NCI-H146 (cell line): ENCODE measurements around the gene MIER2.
"Not testable (repeated sequence)": the region's sequence is repeated elsewhere in the genome, so short reads cannot be mapped to it uniquely, and the experiment has no call there.

Experiments used
- DNase-seq: peaks from one replicate; lab custom pipeline; 2025; lab: John Stamatoyannopoulos, UW

The MIER2 gene

DNA sequence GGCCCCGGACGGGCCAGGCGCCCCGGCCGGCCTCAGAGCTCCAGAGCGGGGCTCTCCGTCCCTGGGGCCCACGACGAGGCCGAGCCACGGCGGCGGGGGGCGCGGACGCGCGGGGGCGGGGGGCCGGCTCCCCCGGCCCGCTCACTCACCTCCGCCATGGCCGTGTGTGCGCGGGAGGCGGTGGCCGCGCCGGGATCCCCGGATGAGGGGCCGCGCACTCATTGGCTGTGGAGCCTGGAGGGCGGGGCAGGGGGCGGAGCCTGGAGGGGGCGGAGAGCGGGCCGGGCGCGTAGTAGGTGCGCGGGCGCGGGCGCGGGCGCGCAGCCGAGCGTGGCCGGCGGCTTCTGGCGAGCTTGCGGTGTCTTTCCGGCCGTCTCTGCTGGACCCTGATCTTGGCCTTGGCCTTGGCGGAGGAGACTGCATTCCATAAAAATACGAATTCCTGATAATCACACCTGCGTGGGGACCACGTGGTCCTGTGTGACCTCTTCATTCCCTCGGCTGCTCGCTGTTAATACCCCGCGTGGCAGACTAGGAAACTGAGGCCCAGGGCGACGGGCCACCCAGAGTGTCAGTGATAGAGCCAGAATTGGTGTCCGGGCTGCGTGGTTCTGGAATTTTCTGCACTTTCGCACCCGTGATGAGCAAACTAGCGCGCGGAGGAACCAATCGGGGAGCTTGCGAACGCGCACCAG lies at the start of gene MIER2:
TSS of gene MIER2 (minus strand) at position 172 of the 695 bp plus-strand sequence. CDS start at position 158, 14 bp downstream.
- DNase-seq = peak; percentile 58

- not testable (repeated sequence) for DNase-seq
These were observed 49.0 kb upstream of the MIER2 start for GRCh38 chr19:393560-393959.

DNA sequence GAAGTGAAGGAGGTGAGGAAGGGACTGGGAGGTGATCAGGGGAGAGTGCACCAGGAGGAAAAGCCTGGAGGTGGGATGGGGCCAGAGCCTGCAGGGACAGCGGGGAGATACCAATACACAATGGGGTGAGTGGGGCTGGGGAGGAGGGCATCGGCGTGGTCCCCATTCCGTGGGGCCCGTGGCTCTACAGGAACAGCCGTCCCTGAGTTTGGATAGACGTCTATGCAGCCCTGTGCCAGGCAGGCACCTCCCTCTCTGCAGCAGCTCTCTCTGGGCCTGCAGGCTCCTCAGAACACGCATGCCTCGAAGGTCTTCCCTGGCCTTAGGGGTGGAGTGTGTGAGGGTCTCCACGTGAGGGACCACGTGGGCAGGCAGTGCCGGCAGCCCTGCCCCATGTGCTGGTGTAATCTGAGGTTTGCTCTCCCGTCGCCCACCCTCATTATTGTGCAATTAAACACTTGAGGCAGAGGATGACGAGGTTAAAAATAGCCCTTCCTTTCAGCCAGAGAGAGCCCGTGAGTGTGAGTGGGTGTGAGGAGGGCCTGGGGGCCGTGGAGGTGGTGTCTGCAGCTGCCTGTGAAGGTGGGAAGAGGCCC lies 47.9 kb upstream of the MIER2 start:
- DNase-seq = no peak

- no peak for DNase-seq
These were observed 47.3 kb upstream of the MIER2 start for GRCh38 chr19:391726-392374.

- DNase-seq = no peak
These were observed 46.6 kb upstream of the MIER2 start for GRCh38 chr19:391207-391557.

DNA sequence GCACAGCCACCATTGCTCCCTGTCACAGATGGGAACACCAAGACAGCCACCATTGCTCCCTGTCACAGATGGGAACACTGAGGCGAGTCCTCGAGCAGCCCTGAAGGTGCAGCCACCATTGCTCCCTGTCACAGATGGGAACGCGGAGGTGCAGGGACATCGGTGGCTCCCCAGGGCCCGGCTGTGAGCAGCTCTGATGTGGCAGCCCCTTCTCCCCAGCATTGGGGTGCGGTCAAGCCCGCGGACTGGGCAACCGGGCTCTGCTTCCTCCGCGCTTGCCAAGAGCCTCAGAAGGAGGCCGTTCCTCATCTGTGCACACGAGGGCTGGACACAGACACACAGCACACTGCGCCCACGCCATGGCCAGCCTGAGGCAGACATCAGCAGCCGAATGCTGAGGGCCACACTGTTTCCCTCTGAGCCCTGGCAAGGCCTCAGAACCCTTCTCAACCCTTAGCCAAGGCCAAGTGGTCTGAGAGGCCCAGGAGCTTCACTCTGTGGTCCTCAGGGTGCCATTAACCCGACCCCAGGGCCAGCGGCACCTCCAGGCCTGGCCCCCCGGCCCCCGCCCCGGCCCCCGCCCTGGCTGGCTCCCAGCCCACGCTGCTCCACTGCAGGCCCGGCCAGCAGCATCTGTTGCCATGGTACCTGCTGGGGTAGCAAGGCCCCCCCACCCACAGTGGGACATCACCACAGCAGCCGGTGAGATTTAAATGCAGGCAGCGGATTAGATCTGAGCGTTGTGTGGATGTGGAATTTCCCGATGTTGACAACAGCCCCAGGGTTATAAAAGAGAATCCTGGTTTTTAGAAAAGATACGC lies 46.0 kb upstream of the MIER2 start:
- no peak for DNase-seq

DNA sequence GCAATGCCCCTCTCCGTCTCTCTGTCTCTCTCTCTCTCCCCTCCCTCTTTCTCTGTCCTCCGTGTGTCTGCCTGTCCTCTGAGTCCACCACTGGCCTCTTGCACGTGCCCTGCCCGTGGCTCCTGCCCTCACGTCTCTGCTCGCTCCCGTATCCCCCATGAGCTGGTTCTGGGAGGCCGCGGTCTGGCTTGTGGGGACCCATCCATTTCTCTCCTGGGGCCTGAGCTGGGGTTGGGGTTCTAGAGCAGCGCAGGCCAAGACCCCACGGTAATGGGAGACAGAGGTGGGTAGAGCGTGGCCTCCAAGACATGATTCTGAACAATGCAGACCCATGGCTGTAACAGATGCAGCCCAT lies 45.3 kb upstream of the MIER2 start:
- DNase-seq = no peak

DNA sequence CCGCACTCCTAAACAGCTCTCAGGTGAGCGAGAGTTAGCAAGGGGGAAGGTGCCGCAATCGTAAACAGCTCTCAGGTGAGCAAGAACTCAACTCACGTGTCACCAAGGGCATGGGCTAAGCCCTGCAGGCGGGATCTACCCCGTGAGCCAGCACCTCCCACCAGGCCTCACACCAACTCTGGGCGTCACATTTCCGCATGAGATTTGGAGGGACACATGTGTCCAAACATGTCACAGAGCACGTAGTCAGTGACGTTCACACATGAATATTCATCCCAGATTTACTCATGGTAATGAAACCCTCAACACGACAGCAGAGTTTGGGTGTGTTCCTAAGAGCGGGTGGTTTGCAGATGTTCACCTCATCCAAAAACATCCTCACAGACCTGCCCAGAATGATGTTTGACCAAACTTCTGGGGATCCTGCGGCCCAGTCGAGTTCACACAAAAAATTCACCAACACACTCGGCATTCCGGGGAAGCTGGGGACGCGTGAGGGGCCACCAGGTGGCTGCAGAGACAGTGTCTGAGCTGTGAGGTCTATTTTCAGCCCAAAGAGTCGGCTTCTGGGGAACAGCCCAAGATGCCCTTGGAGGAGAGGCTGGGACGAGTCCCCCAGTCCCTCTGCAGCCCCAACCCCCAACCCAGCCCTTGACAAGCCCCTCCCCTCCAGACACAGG lies 44.8 kb upstream of the MIER2 start:
- DNase-seq = no peak

DNA sequence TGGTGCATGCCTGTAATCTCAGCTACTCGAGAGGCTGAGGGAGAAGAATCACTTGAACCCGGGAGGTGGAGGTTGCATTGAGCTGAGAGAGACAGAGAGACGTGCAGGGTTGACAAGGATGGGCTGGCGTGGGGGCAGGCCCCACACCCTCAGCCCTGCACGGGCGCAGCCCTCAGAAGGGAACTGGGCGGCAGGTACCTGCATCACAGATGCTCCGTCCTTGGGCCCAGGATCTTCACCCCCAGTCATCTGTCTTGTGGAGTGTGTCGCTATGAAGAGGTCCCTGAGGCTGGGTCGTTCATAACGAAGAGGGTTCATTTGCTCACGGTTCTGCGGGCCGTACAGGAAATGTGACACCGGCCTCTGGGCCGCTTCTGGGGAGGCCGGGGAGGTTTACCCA lies 44.1 kb upstream of the MIER2 start:
- DNase-seq = no peak

GRCh38 chr19:387777-388176 lies 43.2 kb upstream of the MIER2 start:
- DNase-seq = no peak

DNA sequence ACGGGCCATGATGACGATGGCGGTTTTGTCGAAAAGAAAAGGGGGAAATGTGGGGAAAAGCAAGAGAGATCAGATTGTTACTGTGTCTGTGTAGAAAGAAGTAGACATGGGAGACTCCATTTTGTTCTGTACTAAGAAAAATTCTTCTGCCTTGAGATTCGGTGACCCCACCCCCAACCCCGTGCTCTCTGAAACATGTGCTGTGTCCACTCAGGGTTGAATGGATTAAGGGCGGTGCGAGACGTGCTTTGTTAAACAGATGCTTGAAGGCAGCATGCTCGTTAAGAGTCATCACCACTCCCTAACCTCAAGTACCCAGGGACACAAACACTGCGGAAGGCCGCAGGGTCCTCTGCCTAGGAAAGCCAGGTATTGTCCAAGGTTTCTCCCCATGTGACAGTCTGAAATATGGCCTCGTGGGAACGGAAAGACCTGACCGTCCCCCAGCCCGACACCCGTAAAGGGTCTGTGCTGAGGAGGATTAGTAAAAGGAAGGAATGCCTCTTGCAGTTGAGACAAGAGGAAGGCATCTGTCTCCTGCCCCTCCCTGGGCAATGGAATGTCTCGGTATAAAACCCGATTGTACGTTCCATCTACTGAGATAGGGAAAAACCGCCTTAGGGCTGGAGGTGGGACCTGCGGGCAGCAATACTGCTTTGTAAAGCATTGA lies 42.2 kb upstream of the MIER2 start:
- not testable (repeated sequence) for DNase-seq

DNA sequence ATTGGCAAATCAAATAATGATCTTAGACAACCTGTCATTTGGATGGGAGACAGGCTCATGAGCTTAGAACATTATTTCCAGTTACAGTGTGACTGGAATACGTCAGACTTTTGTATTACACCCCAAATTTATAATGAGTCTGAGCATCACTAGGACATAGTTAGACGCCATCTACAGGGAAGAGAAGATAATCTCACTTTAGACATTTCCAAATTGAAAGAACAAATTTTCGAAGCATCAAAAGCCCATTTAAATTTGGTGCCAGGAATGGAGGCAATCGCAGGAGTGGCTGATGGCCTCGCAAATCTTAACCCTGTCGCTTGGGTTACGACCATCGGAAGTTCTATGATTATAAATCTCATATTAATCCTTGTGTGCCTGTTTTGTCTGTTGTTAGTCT lies 41.6 kb upstream of the MIER2 start:
- DNase-seq = not testable (repeated sequence)

GRCh38 chr19:384799-385169 lies 40.2 kb upstream of the MIER2 start:
- DNase-seq = no peak

DNA sequence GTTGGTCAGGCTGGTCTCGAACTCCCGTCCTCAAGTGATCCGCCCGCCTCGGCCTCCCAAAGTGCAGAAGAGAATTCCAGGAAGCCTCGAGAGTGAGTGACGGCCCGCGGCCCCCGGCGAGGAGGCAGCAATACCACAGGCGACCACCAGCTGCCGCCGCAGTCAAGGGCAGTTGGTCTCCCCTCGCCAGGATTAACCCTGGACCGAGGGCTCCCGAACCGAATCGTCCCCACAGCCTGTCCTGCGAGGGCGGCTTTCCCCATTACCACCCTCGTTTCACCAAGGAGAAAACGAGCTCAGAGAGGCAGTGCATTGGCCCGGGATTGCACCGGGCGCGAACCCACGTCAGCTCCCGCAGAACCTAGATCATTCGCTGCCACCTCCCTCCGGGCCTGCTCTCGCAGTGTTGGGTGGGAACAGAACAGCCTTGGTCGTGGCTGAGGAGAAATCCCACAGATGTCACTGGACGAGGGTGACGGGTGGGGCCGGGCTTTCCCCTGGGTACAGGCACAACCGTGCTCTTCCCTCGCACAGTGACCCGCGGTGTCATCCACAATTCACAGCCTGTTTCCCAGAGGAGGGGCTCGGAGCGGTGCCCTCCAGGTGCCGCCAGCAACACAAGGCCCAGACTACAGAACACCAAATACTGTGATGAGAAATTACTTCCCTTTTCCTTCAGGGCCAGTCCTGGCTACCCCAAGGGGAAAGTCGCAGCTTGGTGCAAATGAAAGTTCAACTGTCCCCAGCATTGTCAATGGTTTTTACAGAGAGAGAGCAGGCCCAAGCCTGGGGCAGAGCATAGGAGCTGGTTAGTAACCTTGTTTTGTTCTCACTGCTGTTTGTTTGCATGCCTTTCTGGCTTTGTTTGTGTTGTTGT lies 39.6 kb upstream of the MIER2 start:
- no peak for DNase-seq

DNA sequence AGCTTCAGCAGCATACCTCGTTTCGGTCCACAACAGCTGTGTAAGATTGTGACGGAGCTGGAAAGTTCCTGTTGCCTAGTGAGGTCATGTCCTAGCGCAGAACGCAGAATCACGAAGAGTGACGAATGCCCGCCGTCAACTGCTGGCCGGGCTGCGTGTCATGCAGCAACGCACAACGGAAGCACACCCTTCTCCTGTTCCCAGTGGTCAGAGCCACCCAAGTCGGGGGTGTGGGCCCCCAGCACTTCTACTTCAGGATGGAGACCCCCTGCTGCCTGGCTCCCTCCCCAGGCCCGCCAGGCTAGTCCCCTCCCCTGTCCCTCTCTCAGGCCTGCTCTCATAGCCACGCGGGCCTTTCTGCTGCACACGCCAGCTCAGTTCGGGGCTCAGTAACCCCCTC lies 38.4 kb upstream of the MIER2 start:
- DNase-seq = no peak

DNA sequence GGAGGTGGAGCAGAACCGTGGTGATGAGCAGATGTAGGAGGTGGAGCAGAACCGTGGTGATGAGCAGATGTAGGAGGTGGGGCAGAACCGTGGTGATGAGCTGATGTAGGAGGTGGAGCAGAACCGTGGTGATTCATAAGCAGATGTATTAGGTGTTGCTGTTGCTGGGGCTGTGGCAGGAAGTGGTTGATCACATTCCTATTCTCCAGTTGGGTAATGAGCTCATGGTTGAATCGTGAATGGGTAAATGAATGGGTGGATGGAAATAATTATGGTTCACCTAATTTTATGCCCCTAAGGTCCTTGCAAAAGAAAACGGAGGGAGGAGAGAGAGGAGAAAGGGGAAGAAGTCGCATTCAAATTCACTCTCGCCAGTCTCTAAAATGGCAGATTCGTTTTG lies 38.0 kb upstream of the MIER2 start:
- not testable (repeated sequence) for DNase-seq

DNA sequence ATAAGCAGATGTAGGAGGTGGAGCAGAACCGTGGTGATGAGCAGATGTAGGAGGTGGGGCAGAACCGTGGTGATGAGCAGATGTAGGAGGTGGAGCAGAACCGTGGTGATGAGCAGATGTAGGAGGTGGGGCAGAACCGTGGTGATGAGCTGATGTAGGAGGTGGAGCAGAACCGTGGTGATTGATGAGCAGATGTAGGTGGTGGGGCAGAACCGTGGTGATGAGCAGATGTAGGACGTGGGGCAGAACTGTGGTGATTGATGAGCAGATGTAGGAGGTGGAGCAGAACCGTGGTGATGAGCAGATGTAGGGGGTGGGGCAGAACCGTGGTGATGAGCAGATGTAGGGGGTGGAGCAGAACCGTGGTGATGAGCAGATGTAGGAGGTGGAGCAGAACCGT lies 37.3 kb upstream of the MIER2 start:
- not testable (repeated sequence) for DNase-seq

DNA sequence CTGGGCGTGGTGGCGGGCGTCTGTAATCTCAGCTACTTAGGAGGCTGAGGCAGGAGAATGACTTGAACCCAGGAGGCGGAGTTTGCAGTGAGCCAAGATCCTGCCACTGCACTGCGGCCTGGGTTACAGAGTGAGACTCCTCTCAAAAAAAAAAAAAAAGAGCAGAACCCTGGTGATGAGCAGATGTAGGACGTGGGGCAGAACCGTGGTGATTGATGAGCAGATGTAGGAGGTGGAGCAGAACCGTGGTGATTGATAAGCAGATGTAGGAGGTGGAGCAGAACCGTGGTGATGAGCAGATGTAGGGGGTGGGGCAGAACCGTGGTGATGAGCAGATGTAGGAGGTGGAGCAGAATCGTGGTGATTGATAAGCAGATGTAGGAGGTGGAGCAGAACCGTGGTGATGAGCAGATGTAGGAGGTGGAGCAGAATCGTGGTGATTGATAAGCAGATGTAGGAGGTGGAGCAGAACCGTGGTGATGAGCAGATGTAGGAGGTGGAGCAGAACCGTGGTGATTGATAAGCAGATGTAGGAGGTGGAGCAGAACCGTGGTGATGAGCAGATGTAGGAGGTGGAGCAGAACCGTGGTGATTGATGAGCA lies 36.1 kb upstream of the MIER2 start:
- not testable (repeated sequence) for DNase-seq

- no peak for DNase-seq
These were observed 35.2 kb upstream of the MIER2 start for GRCh38 chr19:379796-380195.

DNA sequence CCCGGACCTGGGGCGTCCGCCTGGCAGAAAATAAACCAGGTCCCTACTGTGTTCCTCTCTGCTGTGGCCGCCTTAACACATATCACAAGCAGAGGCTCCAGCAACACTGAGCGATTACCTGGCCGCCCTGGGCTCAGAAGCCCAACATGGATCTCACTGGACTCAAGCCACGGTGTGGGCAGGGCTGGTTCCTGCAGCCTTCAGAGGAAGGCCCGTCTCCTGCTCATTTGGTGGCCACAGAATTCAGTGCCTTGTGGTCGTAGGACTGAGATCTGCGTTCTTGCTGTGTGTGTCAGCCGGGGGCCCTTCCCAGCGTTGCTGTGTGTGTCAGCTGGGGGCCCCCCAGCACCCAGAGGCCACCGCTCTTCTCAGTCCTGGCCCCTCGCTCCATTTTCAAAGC lies 34.1 kb upstream of the MIER2 start:
- DNase-seq = no peak
